ENCODE data around the gene PPP2R5B.

DNA sequence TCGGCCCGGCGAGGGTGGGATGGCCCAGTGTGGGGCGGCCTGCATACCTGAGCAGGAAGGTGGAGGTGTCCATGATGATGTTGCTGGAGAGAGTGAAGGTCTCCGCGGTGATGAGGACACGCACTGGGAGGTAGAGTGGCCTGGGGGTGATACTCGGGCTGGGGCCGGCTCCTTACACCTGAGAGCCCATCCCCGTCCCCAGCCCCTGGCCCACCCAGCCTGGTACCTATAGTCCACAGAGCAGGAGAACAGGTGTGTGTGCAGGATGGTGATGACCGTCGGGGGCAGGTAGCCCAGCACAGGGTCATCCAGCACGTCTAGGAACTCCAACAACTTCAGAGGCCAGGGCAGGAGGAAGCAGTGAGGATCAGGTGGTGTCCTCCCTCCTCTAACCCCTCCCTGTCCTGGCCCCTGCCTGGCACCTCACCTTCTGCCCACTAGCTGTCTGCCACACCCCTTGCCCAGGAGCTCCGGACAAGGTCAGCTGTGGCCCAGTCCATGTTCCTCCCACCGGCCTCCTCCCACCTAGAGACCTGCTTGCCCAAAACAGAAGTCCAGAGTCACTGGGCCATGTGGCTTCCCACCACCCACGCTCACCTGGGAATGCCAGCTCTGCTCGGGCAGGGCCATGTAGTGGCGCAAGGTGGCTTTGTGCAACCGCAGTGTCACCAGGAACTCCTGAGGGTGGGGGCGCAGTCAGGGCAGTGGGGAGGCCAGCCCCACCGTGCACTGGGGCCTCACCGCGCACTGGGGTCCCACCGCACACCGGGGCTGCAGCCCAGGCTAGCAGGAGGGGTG lies 18.8 kb upstream of the PPP2R5B start:
- TF ChIP-seq, protein P1, sequence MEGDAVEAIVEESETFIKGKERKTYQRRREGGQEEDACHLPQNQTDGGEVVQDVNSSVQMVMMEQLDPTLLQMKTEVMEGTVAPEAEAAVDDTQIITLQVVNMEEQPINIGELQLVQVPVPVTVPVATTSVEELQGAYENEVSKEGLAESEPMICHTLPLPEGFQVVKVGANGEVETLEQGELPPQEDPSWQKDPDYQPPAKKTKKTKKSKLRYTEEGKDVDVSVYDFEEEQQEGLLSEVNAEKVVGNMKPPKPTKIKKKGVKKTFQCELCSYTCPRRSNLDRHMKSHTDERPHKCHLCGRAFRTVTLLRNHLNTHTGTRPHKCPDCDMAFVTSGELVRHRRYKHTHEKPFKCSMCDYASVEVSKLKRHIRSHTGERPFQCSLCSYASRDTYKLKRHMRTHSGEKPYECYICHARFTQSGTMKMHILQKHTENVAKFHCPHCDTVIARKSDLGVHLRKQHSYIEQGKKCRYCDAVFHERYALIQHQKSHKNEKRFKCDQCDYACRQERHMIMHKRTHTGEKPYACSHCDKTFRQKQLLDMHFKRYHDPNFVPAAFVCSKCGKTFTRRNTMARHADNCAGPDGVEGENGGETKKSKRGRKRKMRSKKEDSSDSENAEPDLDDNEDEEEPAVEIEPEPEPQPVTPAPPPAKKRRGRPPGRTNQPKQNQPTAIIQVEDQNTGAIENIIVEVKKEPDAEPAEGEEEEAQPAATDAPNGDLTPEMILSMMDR (IDR thresholded peaks at IDR 0.05): no peak
- TF ChIP-seq EZH2 (IDR thresholded peaks at IDR 0.05): no peak
